HepG2 (cell line): ENCODE results near the gene PFN1. TPM values are rescaled to one million over a fixed set of nuclear protein-coding genes. Genes with fewer than 3 reads are reported as not detected.

ENCODE experiments used
- DMAP1 ChIP-seq: IDR thresholded peaks from 2 replicates; pipeline ENCODE4 v1.6.1; 2016
- ESRRA ChIP-seq: sonication (generic); formaldehyde crosslinking; IDR thresholded peaks from 2 replicates; pipeline ENCODE4 v1.5.1; 2020; ENCODE audit warnings: mild to moderate bottlenecking, low read depth, missing genetic modification reagents
- GATAD2A ChIP-seq: IDR thresholded peaks from 2 replicates; pipeline ENCODE4 v1.6.1; 2016
- GRHL1 ChIP-seq: sonication (generic); formaldehyde crosslinking; conservative IDR thresholded peaks from 2 replicates; pipeline ENCODE4 v1.8.0; 2022; ENCODE audit warnings: missing genetic modification reagents
- HOMEZ ChIP-seq: IDR thresholded peaks from 2 replicates; pipeline ENCODE4 v1.6.1; 2016; ENCODE audit warnings: low read depth
- MYC ChIP-seq: sonication (generic); formaldehyde crosslinking; IDR thresholded peaks from 2 replicates; pipeline ENCODE4 v1.9.0; 2021; ENCODE audit warnings: missing genetic modification reagents, borderline replicate concordance
- PHF21A ChIP-seq: sonication (generic); formaldehyde crosslinking; IDR thresholded peaks from 2 replicates; pipeline ENCODE4 v1.5.0; 2020; ENCODE audit warnings: mild to moderate bottlenecking, missing genetic modification reagents
- RXRB ChIP-seq: IDR thresholded peaks from 2 replicates; pipeline ENCODE4 v1.6.1; 2016; ENCODE audit warnings: borderline replicate concordance, missing genetic modification reagents, missing compliant biosample characterization
- ZC3H13 ChIP-seq: sonication (generic); formaldehyde crosslinking; IDR thresholded peaks from 2 replicates; pipeline ENCODE4 v1.8.1; 2023; ENCODE audit warnings: mild to moderate bottlenecking, missing genetic modification reagents, moderate library complexity
- ZKSCAN5 ChIP-seq: sonication (generic); formaldehyde crosslinking; IDR thresholded peaks from 2 replicates; pipeline ENCODE4 v1.5.1; 2020; ENCODE audit warnings: mild to moderate bottlenecking, missing genetic modification reagents
- ZNF317 ChIP-seq: sonication (generic); formaldehyde crosslinking; IDR thresholded peaks from 2 replicates; pipeline ENCODE4 v1.5.0; 2020; ENCODE audit warnings: mild to moderate bottlenecking, missing genetic modification reagents
- ZNF335 ChIP-seq: sonication (generic); formaldehyde crosslinking; IDR thresholded peaks from 2 replicates; pipeline ENCODE4 v1.4.0; 2020; ENCODE audit warnings: missing genetic modification reagents
- ZNF354B ChIP-seq: sonication (generic); formaldehyde crosslinking; IDR thresholded peaks from 2 replicates; pipeline ENCODE4 v1.8.0; 2022; ENCODE audit warnings: mild to moderate bottlenecking, missing genetic modification reagents
- ZNF543 ChIP-seq: sonication (generic); formaldehyde crosslinking; IDR thresholded peaks from 2 replicates; pipeline ENCODE4 v1.4.0; 2020; ENCODE audit warnings: mild to moderate bottlenecking, missing genetic modification reagents
- ZNF770 ChIP-seq: sonication (generic); formaldehyde crosslinking; IDR thresholded peaks from 2 replicates; pipeline ENCODE4 v1.5.0; 2020; ENCODE audit warnings: mild to moderate bottlenecking, missing genetic modification reagents
- ZNF790 ChIP-seq: sonication (generic); formaldehyde crosslinking; IDR thresholded peaks from 2 replicates; pipeline ENCODE4 v1.8.0; 2022; ENCODE audit warnings: missing genetic modification reagents, mild to moderate bottlenecking, borderline replicate concordance
- ZNF839 ChIP-seq: sonication (generic); formaldehyde crosslinking; IDR thresholded peaks from 2 replicates; pipeline ENCODE4 v1.4.0; 2020; ENCODE audit warnings: missing genetic modification reagents, mild to moderate bottlenecking, borderline replicate concordance
- ZSCAN31 ChIP-seq: sonication (generic); formaldehyde crosslinking; IDR thresholded peaks from 2 replicates; pipeline ENCODE4 v1.5.0; 2020; ENCODE audit warnings: low read depth, mild to moderate bottlenecking, missing genetic modification reagents
- polyA plus RNA-seq, 8 experiments: library from polyadenylated mRNA; depleted of rRNA in 3 of 8; stranded (reverse) in 7 of 8; unstranded in 1 of 8; fragments of >200 nt; fragmentation: Illumina TruSeq in 4 of 8; extraction: Trizol in 4 of 8; gene quantifications; 2 replicates each; pipeline versions ENCODE4 v1.2.1 to v1.2.3, GENCODE V29; 2011 to 2016; ENCODE audit warnings: low read depth in 4 of 8, missing spikeins in 1 of 8, mixed read lengths in 1 of 8; ENCODE audit not compliant: insufficient read depth in 1 of 8
- total RNA-seq, 5 experiments: library from RNA; depleted of rRNA; stranded (reverse); fragments of >200 nt; fragmentation: Illumina TruSeq; extraction: Trizol; gene quantifications; 2 replicates each; pipeline ENCODE4 v1.2.3, GENCODE V29; 2016; ENCODE audit warnings: low read depth in 1 of 5
- TF ChIP-seq, protein P1 (sequence below): sonication (generic); formaldehyde crosslinking; IDR thresholded peaks from 2 replicates; pipeline ENCODE4 v1.4.0; 2020; ENCODE audit warnings: low read depth, missing genetic modification reagents

PFN1 gene
- total and polyA plus RNA-seq, 2 of the 13 experiments (the other 11 are each of a cell fraction or from before 2014, with no cell fraction given) = 494 to 613 TPM

GRCh38 chr17:4969551-4970173, 21.3 kb upstream of the PFN1 start (continued):
- TF ChIP-seq HOMEZ (CRISPR knock-in tag) = 0 out of 2 replicates have a peak, but pooled peaks have one; percentile 11
- TF ChIP-seq DMAP1 (CRISPR knock-in tag) = no peak
- TF ChIP-seq ZNF543 (CRISPR knock-in tag) = no peak
- TF ChIP-seq ZC3H13 (CRISPR knock-in tag) = peak; percentile 49; the same call in 1 of the 2 replicates
- TF ChIP-seq ZNF354B (CRISPR knock-in tag) = no peak
- TF ChIP-seq ESRRA (CRISPR knock-in tag) = peak; percentile 53; the same call in 1 of the 2 replicates
- TF ChIP-seq ZNF335 (CRISPR knock-in tag) = 0 out of 2 replicates have a peak, but pooled peaks have one; percentile 26
- peak; percentile 39; the same call in 1 of the 2 replicates for TF ChIP-seq MYC (CRISPR knock-in tag)
- peak; percentile 29; the same call in 1 of the 2 replicates for TF ChIP-seq RXRB (CRISPR knock-in tag)
- TF ChIP-seq ZNF839 (CRISPR knock-in tag) = no peak
- no peak for TF ChIP-seq PHF21A (CRISPR knock-in tag)
- no peak for TF ChIP-seq ZNF770 (CRISPR knock-in tag)
- TF ChIP-seq ZKSCAN5 (CRISPR knock-in tag) = no peak
- peak; percentile 14; the same call in 1 of the 2 replicates for TF ChIP-seq ZSCAN31 (CRISPR knock-in tag)
- no peak for TF ChIP-seq GRHL1 (CRISPR knock-in tag)
- 0 out of 2 replicates have a peak, but pooled peaks have one; percentile 33 for TF ChIP-seq GATAD2A (CRISPR knock-in tag)
- no peak for TF ChIP-seq ZNF317 (CRISPR knock-in tag)
- no peak for TF ChIP-seq ZNF790 (CRISPR knock-in tag)
- TF ChIP-seq, protein P1, sequence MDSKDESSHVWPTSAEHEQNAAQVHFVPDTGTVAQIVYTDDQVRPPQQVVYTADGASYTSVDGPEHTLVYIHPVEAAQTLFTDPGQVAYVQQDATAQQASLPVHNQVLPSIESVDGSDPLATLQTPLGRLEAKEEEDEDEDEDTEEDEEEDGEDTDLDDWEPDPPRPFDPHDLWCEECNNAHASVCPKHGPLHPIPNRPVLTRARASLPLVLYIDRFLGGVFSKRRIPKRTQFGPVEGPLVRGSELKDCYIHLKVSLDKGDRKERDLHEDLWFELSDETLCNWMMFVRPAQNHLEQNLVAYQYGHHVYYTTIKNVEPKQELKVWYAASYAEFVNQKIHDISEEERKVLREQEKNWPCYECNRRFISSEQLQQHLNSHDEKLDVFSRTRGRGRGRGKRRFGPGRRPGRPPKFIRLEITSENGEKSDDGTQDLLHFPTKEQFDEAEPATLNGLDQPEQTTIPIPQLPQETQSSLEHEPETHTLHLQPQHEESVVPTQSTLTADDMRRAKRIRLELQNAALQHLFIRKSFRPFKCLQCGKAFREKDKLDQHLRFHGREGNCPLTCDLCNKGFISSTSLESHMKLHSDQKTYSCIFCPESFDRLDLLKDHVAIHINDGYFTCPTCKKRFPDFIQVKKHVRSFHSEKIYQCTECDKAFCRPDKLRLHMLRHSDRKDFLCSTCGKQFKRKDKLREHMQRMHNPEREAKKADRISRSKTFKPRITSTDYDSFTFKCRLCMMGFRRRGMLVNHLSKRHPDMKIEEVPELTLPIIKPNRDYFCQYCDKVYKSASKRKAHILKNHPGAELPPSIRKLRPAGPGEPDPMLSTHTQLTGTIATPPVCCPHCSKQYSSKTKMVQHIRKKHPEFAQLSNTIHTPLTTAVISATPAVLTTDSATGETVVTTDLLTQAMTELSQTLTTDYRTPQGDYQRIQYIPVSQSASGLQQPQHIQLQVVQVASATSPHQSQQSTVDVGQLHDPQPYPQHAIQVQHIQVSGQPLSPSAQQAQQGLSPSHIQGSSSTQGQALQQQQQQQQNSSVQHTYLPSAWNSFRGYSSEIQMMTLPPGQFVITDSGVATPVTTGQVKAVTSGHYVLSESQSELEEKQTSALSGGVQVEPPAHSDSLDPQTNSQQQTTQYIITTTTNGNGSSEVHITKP (CRISPR knock-in tag) = no peak
